ENCODE data around the gene LRIG1. TPM values are rescaled to one million over a fixed set of nuclear protein-coding genes. Genes with fewer than 3 reads are reported as not detected.
A peak's percentile ranks its signal among the peaks of the same experiment; 100 is the strongest.

Gene LRIG1
- total and polyA plus RNA-seq, 2 donors from 2014 or later = 8.2 to 20.6 TPM

DNA sequence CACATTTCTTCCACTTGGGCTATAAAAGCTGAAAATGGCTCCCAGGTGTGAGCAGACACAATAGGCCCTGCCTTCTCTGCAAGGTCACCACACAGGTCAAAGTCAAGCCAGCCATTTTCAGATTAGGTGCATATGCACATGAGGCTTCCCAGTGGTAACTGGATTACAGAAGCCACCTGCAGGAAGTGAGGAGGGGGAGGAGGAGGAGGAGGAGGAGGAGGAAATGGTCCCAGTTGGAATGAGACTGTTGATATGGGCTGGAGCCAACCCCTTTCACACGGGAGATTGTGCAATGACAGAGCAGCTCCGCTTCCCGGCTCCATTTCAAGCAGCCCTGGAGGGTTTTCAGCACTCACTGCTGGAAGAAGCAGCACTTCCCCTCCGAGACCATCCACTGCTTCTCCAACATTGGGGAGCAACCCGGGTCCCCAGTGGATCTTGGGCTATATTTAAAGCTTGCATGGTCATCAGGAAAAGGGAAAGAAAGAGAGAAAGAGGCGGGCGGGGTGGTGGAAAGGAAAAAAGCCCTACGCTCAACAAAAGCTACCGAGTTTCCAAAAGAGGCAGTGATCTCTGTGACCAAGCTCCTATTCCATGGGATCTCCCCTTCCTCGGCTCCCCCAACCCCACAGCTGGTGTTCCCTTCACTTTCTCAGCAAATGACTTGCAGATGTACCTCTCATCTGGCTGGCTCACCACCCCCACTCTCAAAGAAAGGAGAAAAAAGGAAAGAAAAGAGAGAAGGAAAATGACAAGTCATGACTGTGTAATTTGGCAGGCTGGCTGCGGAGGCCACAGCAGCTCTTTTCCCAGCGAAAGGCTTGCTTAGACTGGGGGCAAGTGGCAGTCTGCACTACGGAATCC is 58.3 kb downstream of the LRIG1 start:
- Histone ChIP-seq H3K9ac (ENCODE audit: low read length in 3 of 3) (no peak overlapping the region), H3K27ac (ENCODE audit: low read depth in 2 of 2, low read length in 2 of 2) (no peak overlapping the region), H3K4me1 (ENCODE audit: control insufficient read depth in 2 of 3, insufficient read depth in 2 of 3, low read depth in 1 of 3, low read length in 3 of 3) (peaks cover 3 to 7% (median 4%) of the 10 kb centered on the region in 3 donors), H3K4me3 (ENCODE audit: low read length in 3 of 3) (no peak overlapping the region), H3K36me3 (ENCODE audit: control insufficient read depth in 2 of 3, insufficient read depth in 3 of 3, low read length in 3 of 3) (no peaks in the 10 kb centered on the region), H3K27me3 (ENCODE audit: control insufficient read depth, insufficient read depth, low read length) (no peaks in the 10 kb centered on the region), H3K9me3 (ENCODE audit: control insufficient read depth in 2 of 3, insufficient read depth in 1 of 3, low read length in 3 of 3) (no peaks in the 10 kb centered on the region)
- peak in 2 of 5 donors; percentile 45 to 58 for DNase-seq
- no peak for TF ChIP-seq CTCF (IDR thresholded peaks at IDR 0.05; ENCODE audit: borderline replicate concordance, extremely low read depth, insufficient read depth)
- no peak for FAIRE-seq
- intact Hi-C loops (cut with DNase I) = no loop called here

- Histone ChIP-seq H3K4me3 (ENCODE audit: low read length in 3 of 3) (no peak overlapping the region), H3K4me1 (ENCODE audit: control insufficient read depth in 2 of 3, insufficient read depth in 2 of 3, low read depth in 1 of 3, low read length in 3 of 3) (peaks cover 3 to 7% (median 4%) of the 10 kb centered on the region in 3 donors), H3K27me3 (ENCODE audit: control insufficient read depth, insufficient read depth, low read length) (no peaks in the 10 kb centered on the region), H3K36me3 (ENCODE audit: control insufficient read depth in 2 of 3, insufficient read depth in 3 of 3, low read length in 3 of 3) (no peaks in the 10 kb centered on the region), H3K9ac (ENCODE audit: low read length in 3 of 3) (no peak overlapping the region), H3K27ac (ENCODE audit: low read depth in 2 of 2, low read length in 2 of 2) (no peak overlapping the region), H3K9me3 (ENCODE audit: control insufficient read depth in 2 of 3, insufficient read depth in 1 of 3, low read length in 3 of 3) (no peaks in the 10 kb centered on the region)
- DNase-seq (no peak), FAIRE-seq (no peak)
- intact Hi-C loops (cut with DNase I) = no loop called here
- no peak for TF ChIP-seq CTCF (IDR thresholded peaks at IDR 0.05; ENCODE audit: borderline replicate concordance, extremely low read depth, insufficient read depth)
These were observed 59.1 kb downstream of the LRIG1 start for GRCh38 chr3:66441692-66442091.

GRCh38 chr3:66441129-66441528 is 59.7 kb downstream of the LRIG1 start:
- DNase-seq (no peak), FAIRE-seq (no peak)
- Histone ChIP-seq H3K27me3 (ENCODE audit: control insufficient read depth, insufficient read depth, low read length) (no peaks in the 10 kb centered on the region), H3K27ac (ENCODE audit: low read depth in 2 of 2, low read length in 2 of 2) (no peak overlapping the region), H3K4me1 (ENCODE audit: control insufficient read depth in 2 of 3, insufficient read depth in 2 of 3, low read depth in 1 of 3, low read length in 3 of 3) (peaks cover 3 to 7% (median 4%) of the 10 kb centered on the region in 3 donors), H3K36me3 (ENCODE audit: control insufficient read depth in 2 of 3, insufficient read depth in 3 of 3, low read length in 3 of 3) (no peaks in the 10 kb centered on the region), H3K4me3 (ENCODE audit: low read length in 3 of 3) (no peak overlapping the region), H3K9ac (ENCODE audit: low read length in 3 of 3) (no peak overlapping the region), H3K9me3 (ENCODE audit: control insufficient read depth in 2 of 3, insufficient read depth in 1 of 3, low read length in 3 of 3) (no peaks in the 10 kb centered on the region)
- no peak for TF ChIP-seq CTCF (IDR thresholded peaks at IDR 0.05; ENCODE audit: borderline replicate concordance, extremely low read depth, insufficient read depth)
- intact Hi-C loops (cut with DNase I) = no loop called here
